GOT3 (cell line): ENCODE measurements around the gene SPSB3.
"Not testable (repeated sequence)": the region's sequence is repeated elsewhere in the genome, so short reads cannot be mapped to it uniquely, and the experiment has no call there.

ENCODE experiments used
- DNase-seq: peaks from one replicate; lab custom pipeline; 2025; ENCODE audit warnings: mixed read lengths; lab: John Stamatoyannopoulos, UW

Gene SPSB3

GRCh38 chr16:1741553-1742165 lies 40.7 kb downstream of the SPSB3 start:
- DNase-seq: no peak

- no peak for DNase-seq
These were observed 41.4 kb downstream of the SPSB3 start for GRCh38 chr16:1740781-1741490.

DNA sequence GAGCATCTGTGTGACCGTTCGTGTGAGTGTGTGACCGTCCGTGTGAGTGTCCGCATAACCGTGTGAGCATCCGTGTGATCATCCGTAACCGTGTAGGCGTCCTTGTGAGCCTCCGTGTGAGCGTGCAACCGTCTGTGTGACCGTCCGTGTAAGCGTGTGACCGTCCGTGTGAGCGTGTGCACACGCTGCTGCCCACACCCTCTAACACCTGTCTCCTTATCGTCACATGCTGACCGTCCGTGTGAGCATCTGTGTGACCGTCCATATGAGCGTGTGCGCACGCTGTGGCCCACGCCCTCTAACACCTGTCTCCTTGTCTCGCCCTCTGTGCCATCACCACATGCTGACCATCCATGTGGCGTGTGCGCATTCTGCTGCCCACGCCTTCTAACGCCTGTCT lies 42.1 kb downstream of the SPSB3 start:
- no peak for DNase-seq

- no peak for DNase-seq
These were observed 47.6 kb downstream of the SPSB3 start for GRCh38 chr16:1734816-1735215.

DNA sequence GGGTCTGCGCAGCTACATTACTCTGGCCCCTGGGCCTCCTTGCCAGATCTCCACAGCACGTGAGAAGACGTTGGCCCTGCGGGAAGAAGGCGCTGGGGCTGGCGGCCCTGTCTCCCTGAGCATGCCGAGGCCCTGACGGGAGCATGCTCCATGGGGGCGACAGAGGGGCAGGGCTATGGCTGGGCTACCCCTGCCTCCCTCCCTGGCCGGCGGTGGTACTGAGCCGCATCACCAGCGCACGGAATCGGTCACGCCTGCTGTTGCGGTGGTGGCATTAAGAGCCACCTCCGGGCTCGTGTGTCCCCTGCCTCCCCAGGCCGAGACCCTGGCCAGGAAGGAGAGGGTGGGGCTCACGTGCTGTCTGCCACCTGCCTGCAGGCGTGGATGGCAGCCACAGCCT lies 48.2 kb downstream of the SPSB3 start:
- DNase-seq: no peak

DNA sequence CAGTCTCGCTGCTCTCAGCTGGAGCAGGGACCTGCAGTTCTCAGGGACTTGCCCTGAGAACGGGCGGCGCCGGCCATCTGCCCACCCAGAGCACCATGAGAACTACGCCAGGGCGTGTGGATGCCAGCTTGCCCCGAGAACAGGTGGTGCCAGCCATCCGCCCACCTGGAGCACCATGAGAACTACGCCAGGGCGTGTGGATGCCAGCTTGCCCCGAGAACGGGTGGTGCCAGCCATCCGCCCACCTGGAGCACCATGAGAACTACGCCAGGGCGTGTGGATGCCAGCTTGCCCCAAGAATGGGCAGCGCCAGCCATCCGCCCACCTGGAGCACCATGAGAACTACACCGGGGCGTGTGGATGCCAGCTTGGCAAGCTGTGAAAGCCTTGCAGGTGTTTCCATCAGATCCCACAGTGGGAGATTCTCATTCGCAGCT lies 49.8 kb downstream of the SPSB3 start:
- not testable (repeated sequence) for DNase-seq

DNA sequence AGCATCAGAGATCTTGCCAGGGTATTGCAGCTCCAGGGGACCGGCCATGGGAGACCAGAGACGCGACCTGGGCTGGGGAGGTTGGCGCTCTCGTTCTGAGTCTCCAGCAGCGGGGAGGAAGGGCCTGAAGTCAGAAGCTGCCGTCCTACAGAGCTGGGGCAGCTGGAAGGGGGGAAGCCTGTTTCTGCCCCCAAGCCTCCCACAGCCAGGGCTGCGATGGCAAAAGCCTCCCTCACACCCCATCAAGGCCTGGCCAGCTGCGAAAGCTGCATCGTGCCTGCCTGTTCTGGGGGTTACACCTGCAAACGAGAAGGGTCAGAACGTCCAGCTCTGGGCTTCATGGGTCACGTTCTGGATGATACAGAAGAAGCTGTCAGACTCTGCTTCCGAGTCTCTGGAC lies 50.3 kb downstream of the SPSB3 start:
- DNase-seq: no peak

DNA sequence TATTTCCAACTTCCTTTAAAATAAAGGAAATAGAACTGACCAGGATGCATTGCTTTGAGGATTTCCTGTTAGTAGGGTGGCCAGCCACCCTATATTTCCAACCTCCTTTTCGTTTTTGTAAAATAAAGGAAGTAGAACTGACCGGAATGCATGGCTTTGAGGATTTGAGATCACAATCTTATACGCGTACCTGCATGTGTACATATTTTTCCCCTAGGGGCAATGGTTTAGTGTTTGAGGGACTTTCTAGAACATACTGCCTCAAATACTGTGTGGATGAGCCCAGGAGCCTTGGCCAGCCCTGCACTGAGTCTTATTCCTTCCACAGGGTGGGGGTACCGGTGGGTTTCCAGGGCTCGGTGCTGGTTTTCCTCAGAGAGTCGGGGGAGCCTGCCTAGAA lies 50.8 kb downstream of the SPSB3 start:
- no peak for DNase-seq

GRCh38 chr16:1731073-1731472 lies 51.3 kb downstream of the SPSB3 start:
- no peak for DNase-seq

DNA sequence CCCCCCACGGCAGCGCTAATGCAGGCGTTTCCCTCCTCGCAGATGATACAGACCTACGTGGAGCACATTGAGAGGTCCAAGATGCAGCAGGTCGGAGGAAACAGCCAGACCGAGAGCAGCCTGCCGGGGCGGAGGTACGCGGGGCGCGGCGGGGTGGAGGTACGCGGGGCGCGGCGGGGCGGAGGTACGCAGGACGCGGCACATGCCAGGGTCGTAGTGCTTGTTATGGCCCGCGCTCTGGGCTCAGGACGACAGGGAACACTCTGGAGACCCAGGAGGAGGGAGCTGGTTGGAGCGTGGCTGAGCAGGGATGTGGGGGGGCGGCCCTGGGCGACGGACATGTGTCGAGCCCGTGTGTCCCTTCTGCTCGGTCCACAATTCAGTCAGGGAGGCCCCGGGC lies 52.9 kb downstream of the SPSB3 start:
- DNase-seq: no peak

GRCh38 chr16:1729026-1729425 lies 53.3 kb downstream of the SPSB3 start:
- no peak for DNase-seq

GRCh38 chr16:1727651-1728624 lies 54.4 kb downstream of the SPSB3 start:
- no peak for DNase-seq
